PC-9 (cell line): ENCODE results near the gene VANGL2. TPM values are rescaled to one million over a fixed set of nuclear protein-coding genes. Genes with fewer than 3 reads are reported as not detected.

Experiments used
- BruUV-seq: library from RNA; stranded (reverse); fragments of 400-500 nt; replicated peaks from 2 replicates; lab custom pipeline; 2021; lab: Mats Ljungman, UMichigan
- CTCF ChIA-PET: fragments of 300-600 bp; sonication (Branson Sonifier 250); formaldehyde crosslinking; loops from one replicate; lab custom pipeline; 2022; ENCODE audit warnings: antibody characterized with exemption; lab: Charles Lee
- POLR2A ChIA-PET: fragments of 300-600 bp; sonication (Branson Sonifier 250); formaldehyde crosslinking; loops from one replicate; lab custom pipeline; 2022; ENCODE audit warnings: antibody characterized with exemption; ENCODE audit not compliant: unreplicated experiment; lab: Charles Lee
- DNase-seq, 2 experiments: peaks; one replicate each; pipeline versions ENCODE4 v3.0.0 to v3.0.0-alpha.2; 2015 to 2022; ENCODE audit warnings: mixed read lengths in 1 of 2
- H2AFZ ChIP-seq: fragments of 200-600 bp; sonication (generic); 2 replicates; pipeline ENCODE4 v1.8.1; 2017; ENCODE audit warnings: antibody characterized with exemption
- H3F3A ChIP-seq: fragments of 200-600 bp; sonication (generic); 2 replicates; pipeline ENCODE4 v1.8.1; 2017; ENCODE audit warnings: antibody characterized with exemption, mild to moderate bottlenecking, low read depth; ENCODE audit not compliant: insufficient read depth
- H3K27ac ChIP-seq: fragments of 200-600 bp; sonication (generic); 2 replicates; pipeline ENCODE4 v1.6.1; 2016; ENCODE audit warnings: mixed run types
- H3K27me3 ChIP-seq: fragments of 200-600 bp; sonication (generic); 2 replicates; pipeline ENCODE4 v1.6.1; 2016; ENCODE audit warnings: low read depth, mixed run types; ENCODE audit not compliant: insufficient read depth
- H3K36me3 ChIP-seq: fragments of 200-600 bp; sonication (generic); 2 replicates; pipeline ENCODE4 v1.6.1; 2016; ENCODE audit warnings: low read depth, mixed run types
- H3K4me1 ChIP-seq: fragments of 200-600 bp; sonication (generic); replicated peaks from 2 replicates; pipeline ENCODE4 v1.6.1; 2016; ENCODE audit warnings: mixed run types; ENCODE audit not compliant: insufficient read depth
- H3K4me2 ChIP-seq: fragments of 200-600 bp; sonication (generic); 2 replicates; pipeline ENCODE4 v1.6.1; 2017; ENCODE audit warnings: mixed run types
- H3K4me3 ChIP-seq: fragments of 200-600 bp; sonication (generic); 2 replicates; pipeline ENCODE4 v1.6.1; 2016; ENCODE audit warnings: mixed run types
- H3K79me2 ChIP-seq: fragments of 200-600 bp; sonication (generic); 2 replicates; pipeline ENCODE4 v1.6.1; 2017; ENCODE audit warnings: low read depth, mixed run types
- H3K9me2 ChIP-seq: fragments of 200-600 bp; sonication (generic); 2 replicates; pipeline ENCODE4 v1.8.1; 2017; ENCODE audit warnings: mild to moderate bottlenecking; ENCODE audit not compliant: insufficient read depth
- H3K9me3 ChIP-seq: fragments of 200-600 bp; sonication (generic); 2 replicates; pipeline ENCODE4 v1.8.1; 2016; ENCODE audit warnings: low read depth; ENCODE audit not compliant: insufficient read depth
- H4K20me1 ChIP-seq: fragments of 200-600 bp; sonication (generic); 2 replicates; pipeline ENCODE4 v1.8.1; 2017; ENCODE audit not compliant: insufficient read depth
- CTCF ChIP-seq: fragments of 200-600 bp; sonication (generic); conservative IDR thresholded peaks from 2 replicates; pipeline ENCODE4 v1.6.1; 2017; ENCODE audit warnings: mixed run types, antibody characterized with exemption, mild to moderate bottlenecking, moderate library complexity
- EZH2 ChIP-seq: fragments of 200-600 bp; sonication (generic); IDR thresholded peaks from 2 replicates; pipeline ENCODE4 v1.8.0; 2017; ENCODE audit warnings: antibody characterized with exemption, low read depth
- intact Hi-C: fragments of 100-400 bp; cut with micrococcal nuclease; formaldehyde crosslinking; loops from one replicate; pipeline ENCODE4 v1.10.0; 2022; ENCODE audit not compliant: unreplicated experiment
- total RNA-seq: library from RNA; stranded (reverse); gene quantifications from 2 replicates; pipeline ENCODE4 v1.2.3, GENCODE V29; 2021

The VANGL2 gene
- total RNA-seq, 1 experiment from 2014 or later = 12.4 TPM

DNA sequence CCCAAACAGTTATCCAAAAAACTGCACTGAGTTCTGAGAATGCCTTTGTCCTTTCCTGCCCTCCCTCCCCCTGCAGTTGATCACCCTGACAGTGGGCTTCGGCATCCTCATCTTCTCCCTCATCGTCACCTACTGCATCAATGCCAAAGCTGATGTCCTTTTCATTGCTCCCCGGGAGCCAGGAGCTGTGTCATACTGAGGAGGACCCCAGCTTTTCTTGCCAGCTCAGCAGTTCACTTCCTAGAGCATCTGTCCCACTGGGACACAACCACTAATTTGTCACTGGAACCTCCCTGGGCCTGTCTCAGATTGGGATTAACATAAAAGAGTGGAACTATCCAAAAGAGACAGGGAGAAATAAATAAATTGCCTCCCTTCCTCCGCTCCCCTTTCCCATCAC, 42.3 kb upstream of the VANGL2 start:
- Histone ChIP-seq H3K9me2 (no peaks in the 10 kb centered on the region), H3K4me1 (no peaks in the 10 kb centered on the region), H3K4me3 (no peak overlapping the region), H3K27me3 (no peaks in the 10 kb centered on the region), H3F3A (no peaks in the 10 kb centered on the region), H3K9me3 (no peaks in the 10 kb centered on the region), H4K20me1 (no peaks in the 10 kb centered on the region), H3K79me2 (no peaks in the 10 kb centered on the region), H2AFZ (no peak overlapping the region), H3K27ac (no peak overlapping the region), H3K36me3 (peaks cover 8% of the 10 kb centered on the region; the same call in 1 of the 2 replicates), H3K4me2 (no peak overlapping the region)
- intact Hi-C loops = no loop called here
- BruUV-seq = no TSS peak
- TF ChIP-seq EZH2 = no peak
- ChIA-PET POLR2A (no interaction called here), CTCF (no interaction called here)
- DNase-seq = no peak

GRCh38 chr1:160359559-160360226, 40.7 kb upstream of the VANGL2 start:
- Histone ChIP-seq H3K79me2 (no peaks in the 10 kb centered on the region), H3F3A (no peaks in the 10 kb centered on the region), H3K4me1 (no peaks in the 10 kb centered on the region), H4K20me1 (no peaks in the 10 kb centered on the region), H3K9me2 (no peaks in the 10 kb centered on the region), H2AFZ (no peak overlapping the region), H3K4me2 (no peak overlapping the region), H3K27me3 (no peaks in the 10 kb centered on the region), H3K9me3 (no peaks in the 10 kb centered on the region), H3K27ac (no peak overlapping the region), H3K36me3 (0 out of 2 replicates have a peak, but pooled peaks cover 7% of the 10 kb centered on the region), H3K4me3 (no peak overlapping the region)
- peak in 1 of 2 experiments; percentile 28 for DNase-seq
- POLR2A ChIA-PET = no interaction called here
- no TSS peak for BruUV-seq
- CTCF ChIA-PET = no interaction called here
- intact Hi-C loops = no loop called here
- TF ChIP-seq CTCF (no peak), EZH2 (no peak)

DNA sequence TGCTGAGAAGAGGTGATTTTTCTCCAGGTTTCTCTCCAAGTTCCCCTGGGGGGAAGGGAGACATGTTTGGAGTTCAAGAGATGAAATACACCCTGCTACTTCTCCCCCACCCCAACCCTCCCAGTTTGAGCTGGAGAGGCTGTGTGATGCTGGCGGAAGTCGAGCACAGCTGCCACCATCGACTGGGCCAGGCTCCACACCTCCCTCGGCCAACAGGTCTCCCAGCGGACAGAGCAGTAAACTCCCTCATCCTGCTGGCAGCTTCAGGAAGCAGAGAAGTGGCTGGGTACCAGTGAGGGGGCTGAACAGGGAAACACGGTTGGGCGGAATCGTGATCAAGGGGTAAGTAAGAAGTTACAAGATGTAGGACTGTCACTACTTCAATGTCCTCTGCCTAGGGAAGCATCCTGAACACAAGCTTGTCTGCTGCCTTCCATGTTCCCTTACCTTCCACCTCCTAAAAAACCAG, 40.1 kb upstream of the VANGL2 start:
- no peaks in the 10 kb centered on the region for H3K79me2 ChIP-seq
- DNase-seq = peak in 1 of 2 experiments; percentile 11
- 0 out of 2 replicates have a peak, but pooled peaks cover 1% of the 10 kb centered on the region for H3K36me3 ChIP-seq
- CTCF ChIA-PET = no interaction called here
- no peaks in the 10 kb centered on the region for H3F3A ChIP-seq
- intact Hi-C loops = no loop called here
- no peak overlapping the region for H2AFZ ChIP-seq
- H3K4me3 ChIP-seq = no peak overlapping the region
- H3K9me2 ChIP-seq = no peaks in the 10 kb centered on the region
- POLR2A ChIA-PET = no interaction called here
- H3K9me3 ChIP-seq = no peaks in the 10 kb centered on the region
- TF ChIP-seq CTCF = no peak
- no peaks in the 10 kb centered on the region for H3K4me1 ChIP-seq
- H3K27ac ChIP-seq = no peak overlapping the region
- BruUV-seq = no TSS peak
- H4K20me1 ChIP-seq = no peaks in the 10 kb centered on the region
- H3K4me2 ChIP-seq = no peak overlapping the region
- no peaks in the 10 kb centered on the region for H3K27me3 ChIP-seq
